Subcutaneous adipose tissue (tissue), 4 donors: Measurements from ENCODE around the gene DOCK6. TPM values are rescaled to one million over a fixed set of nuclear protein-coding genes. Genes with fewer than 3 reads are reported as not detected.

Source experiments
- CTCF ChIP-seq: fragments of 450-650 bp; IDR thresholded peaks from one replicate; pipeline ENCODE4 v1.5.1; 2016; ENCODE audit warnings: low read depth, mild to moderate bottlenecking, control low read depth, antibody characterized with exemption, moderate library complexity
- total RNA-seq, 4 donors: library from RNA; depleted of rRNA; stranded (reverse); fragments of >200 nt; gene quantifications; one replicate each; pipeline ENCODE4 v1.1.0, GENCODE V29; 2016

Gene DOCK6
- total RNA-seq, 4 donors from 2014 or later: 28.4 to 149 (median 40.6) TPM

GRCh38 chr19:11269408-11269807 is 7.1 kb upstream of the DOCK6 start:
- TF ChIP-seq CTCF: no peak

GRCh38 chr19:11268783-11269267 is 6.5 kb upstream of the DOCK6 start:
- no peak for TF ChIP-seq CTCF

- no peak for TF ChIP-seq CTCF
Measured at GRCh38 chr19:11267316-11268085, 5.2 kb upstream of the DOCK6 start.

- no peak for TF ChIP-seq CTCF
Measured at GRCh38 chr19:11265785-11266236, 3.5 kb upstream of the DOCK6 start.

- TF ChIP-seq CTCF: no peak
Measured at GRCh38 chr19:11265177-11265784, 3.0 kb upstream of the DOCK6 start.

- TF ChIP-seq CTCF: no peak
Measured at GRCh38 chr19:11264452-11265176, 2.3 kb upstream of the DOCK6 start.

- TF ChIP-seq CTCF: no peak
Measured at GRCh38 chr19:11263726-11264125, 1.4 kb upstream of the DOCK6 start.
